ENCODE data around the gene ZNF341. TPM values are rescaled to one million over a fixed set of nuclear protein-coding genes. Genes with fewer than 3 reads are reported as not detected.
A peak's percentile ranks its signal among the peaks of the same experiment; 100 is the strongest.

The ZNF341 gene
- total RNA-seq, 1 donor from 2014 or later: 5.8 TPM

- peak; percentile 27 for DNase-seq (ENCODE audit: low spot score)
These were observed 61.5 kb downstream of the ZNF341 start for GRCh38 chr20:33793011-33793931.

- peak; percentile 84 for DNase-seq (ENCODE audit: low spot score)
These were observed 64.6 kb downstream of the ZNF341 start for GRCh38 chr20:33796263-33796906.

DNA sequence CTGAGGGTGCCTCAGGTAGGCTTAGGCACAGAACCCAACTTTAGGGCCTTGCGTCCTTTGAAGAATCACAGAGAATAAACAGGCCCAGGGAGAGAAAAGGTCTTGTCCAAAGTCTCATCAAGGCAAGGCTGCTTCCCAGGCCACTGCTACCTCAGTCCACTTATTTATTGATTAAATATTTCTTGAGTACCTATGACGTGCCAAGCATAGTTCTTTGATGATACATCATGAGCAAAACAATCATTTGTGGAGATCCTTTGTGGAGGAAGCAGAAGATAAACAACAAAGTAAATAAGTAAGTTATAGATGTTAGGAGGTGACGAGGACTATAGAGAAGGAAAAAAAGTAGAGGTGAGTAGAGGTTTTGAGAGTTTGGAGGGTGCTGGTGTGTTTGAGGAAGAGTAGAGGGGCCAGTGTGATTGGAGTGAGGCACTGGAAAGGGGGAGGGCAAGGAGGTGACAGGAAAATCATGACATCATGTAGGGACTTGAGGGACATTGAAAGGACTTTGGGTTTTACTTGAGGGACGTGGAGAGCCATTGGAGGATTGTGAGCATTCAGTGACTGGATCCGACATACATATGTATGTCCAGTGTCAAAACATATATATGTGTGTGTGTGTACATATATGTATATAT, 65.2 kb downstream of the ZNF341 start:
- peak; percentile 60 for DNase-seq (ENCODE audit: low spot score)

DNA sequence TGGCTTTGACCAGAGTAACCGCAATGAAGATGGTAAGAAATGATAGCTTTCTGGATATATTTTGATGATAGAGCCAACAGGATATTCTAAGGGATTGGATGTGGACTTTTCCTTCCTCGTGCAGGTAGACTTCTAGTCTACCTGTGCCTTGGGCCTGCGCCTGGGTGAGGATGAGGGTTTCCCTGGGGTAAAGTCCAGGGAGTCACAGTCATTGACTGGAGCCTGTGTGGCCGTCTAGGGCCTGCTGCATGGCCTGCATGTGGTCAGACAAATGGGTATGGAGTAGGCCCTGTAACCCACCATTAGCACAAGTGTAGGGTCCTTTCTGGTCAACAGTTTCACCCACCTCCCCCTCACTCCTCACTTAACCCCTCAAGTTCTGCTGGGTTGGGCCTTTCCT, 66.6 kb downstream of the ZNF341 start:
- no peak for DNase-seq (ENCODE audit: low spot score)

DNA sequence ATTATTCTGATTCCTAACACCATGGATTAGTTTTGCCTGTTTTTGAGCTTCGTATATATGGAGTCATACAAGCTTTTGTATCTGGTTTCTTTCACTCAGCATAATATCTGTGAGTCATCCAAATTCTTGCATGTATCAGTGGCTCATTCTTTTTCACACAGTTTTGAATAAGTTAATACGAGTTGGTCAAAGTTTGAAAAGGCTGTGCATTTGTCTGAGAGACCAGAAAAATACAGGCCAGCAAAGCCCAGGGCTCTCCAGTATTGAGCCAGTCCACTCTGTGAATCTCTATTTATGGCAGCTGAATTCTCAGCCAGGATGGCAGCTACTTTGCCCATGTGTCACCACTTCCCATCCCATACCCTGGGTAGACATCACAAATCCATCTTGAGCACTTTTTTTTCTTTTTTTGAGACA, 72.1 kb downstream of the ZNF341 start:
- no peak for DNase-seq (ENCODE audit: low spot score)

- no peak for DNase-seq (ENCODE audit: low spot score)
These were observed 76.6 kb downstream of the ZNF341 start for GRCh38 chr20:33808388-33808787.

DNA sequence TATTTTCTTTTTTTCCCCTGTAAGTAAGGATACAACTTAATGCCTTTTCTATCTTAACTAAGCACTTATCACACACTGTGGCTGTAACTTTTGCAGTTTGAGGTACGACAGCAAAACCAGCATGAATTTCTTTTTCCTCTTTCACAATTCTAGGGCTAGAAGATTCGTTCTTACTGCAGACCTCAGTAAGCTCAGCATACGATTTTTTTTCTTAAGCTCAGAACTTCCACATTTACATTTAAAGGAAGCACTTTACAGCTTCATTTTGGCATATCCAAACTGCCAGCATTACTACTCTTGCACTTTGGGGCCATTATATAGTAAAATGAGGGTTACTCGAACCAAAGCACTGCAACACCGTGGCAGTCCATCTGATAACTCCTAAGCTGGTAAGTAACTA, 78.5 kb downstream of the ZNF341 start:
- no peak for DNase-seq (ENCODE audit: low spot score)

DNA sequence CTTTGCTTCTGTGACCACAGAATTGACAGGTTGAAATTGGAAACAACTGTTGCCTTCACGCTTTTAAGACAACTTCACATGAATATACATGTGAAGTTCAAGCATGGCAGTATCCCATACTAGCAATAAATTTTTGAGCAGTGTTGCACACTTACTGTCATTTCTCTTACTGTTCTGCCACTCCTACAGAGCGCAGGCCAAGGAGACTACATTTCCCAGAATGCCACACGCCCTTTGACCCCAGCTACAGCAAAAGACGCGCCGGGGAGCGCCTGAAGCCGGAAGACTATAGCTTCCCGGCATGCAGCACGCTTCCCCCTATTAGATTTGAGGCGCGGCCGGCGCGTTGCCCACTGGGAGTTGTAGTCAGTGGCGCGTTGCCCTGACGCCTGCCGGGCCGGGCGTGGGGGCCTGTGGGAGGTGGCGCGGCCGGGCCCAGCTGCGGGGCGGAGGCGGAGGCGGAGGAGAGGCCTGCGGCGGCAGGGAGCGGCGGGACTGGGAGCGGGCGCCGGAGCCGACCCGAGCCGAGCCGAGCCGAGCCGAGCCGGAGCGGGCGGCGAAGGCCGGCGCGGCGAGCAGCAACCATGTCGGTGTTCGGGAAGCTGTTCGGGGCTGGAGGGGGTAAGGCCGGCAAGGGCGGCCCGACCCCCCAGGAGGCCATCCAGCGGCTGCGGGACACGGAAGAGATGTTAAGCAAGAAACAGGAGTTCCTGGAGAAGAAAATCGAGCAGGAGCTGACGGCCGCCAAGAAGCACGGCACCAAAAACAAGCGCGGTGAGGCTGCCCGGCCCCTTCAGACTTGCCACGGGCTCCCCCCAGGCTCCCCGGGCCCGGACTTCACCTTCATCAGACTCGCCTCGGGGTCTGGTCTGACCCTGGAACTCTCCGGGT, 79.3 kb downstream of the ZNF341 start, which contains the start of gene CHMP4B:
Gene CHMP4B (plus strand): TSS at position 464 of the 891 bp plus-strand sequence. CDS start 121 bp downstream, at position 585.
- DNase-seq (ENCODE audit: low spot score): peak; percentile 99

DNA sequence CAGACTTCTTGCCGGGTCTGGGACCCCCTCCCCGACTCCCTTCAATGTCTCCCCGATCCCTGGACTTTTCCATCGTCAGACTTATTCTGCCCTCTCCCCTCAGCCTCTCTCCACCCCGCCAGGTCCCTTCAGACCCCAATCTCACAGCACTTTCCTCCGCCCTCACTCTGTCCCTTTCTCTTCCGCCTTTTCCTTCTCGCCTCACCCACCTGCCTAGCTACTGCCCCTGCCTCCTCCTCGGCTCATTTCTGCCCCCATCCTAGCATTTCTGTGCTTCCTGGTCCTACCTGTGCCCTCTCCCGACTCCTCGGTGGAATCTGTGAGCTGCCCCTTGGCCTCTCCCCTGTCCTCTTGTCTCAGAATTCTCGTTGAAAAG, 80.0 kb downstream of the ZNF341 start:
- DNase-seq (ENCODE audit: low spot score): no peak

GRCh38 chr20:33812152-33812849, 80.5 kb downstream of the ZNF341 start:
- DNase-seq (ENCODE audit: low spot score): peak; percentile 56

DNA sequence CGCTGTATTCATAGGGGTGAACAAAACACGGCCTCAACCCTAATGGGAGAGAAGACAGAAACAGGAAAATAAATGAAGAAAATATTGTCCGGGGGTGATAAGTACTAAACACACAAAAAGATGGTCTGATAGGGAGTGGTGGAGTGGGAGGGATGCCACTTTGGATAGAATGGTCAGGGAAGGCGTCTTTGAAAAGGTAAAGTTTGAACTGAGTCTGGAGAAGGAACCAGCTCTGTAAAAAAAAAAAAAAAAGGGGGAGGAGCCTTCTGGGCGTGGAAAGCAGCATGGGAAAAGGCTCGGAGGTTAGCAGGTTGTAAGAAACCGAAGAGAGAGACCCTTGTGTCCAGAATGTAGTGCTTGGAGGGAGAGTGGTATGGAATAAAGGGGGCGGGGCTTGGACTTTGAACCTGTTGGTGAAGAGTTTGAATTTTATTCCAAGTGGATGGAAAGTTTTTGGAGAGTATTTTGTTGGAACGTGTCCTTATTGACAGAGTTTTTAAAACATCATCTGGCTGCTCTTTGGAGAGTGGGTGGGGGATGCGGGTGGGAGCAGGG, 81.2 kb downstream of the ZNF341 start:
- DNase-seq (ENCODE audit: low spot score): no peak

GRCh38 chr20:33814238-33814712, 82.5 kb downstream of the ZNF341 start:
- no peak for DNase-seq (ENCODE audit: low spot score)

GRCh38 chr20:33815671-33816070, 83.9 kb downstream of the ZNF341 start:
- no peak for DNase-seq (ENCODE audit: low spot score)

DNA sequence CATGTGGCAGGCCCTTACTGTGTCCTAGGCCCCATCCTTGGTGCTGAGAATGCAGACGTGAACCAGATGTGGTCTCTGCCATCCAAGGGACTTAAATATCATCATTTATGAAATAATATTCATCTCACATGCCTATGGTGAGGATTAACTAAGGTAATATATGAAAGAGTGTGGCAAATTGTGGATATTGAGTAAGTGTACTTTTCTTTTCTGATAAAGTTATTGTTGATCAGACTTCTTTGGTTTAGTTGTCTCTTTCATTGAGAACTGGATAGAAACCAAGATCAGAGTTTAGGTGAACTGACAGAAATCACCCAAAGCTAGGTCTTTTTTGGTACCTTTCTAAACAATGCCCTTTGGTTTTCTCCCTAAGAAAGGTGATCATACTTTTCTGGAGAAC, 84.4 kb downstream of the ZNF341 start:
- no peak for DNase-seq (ENCODE audit: low spot score)

DNA sequence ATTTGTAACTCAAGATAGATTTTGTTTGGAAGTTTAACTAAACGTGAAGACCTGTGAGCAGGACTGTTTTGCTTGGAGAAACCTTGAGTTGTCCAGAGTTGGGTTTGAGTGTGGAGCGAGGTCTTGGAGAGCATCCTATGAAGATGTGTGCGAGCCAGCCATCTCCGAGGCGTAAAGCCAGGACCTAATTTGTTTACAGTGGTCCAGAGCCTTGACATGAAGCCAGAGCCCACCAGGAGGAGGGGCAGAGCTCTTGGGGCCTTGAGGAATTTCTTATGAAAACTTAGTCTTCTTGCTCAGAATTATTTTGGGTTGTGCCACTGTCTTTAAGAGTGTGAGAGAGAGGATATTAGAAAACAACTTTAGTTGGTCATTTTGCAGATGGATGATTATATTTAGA, 85.6 kb downstream of the ZNF341 start:
- no peak for DNase-seq (ENCODE audit: low spot score)

GRCh38 chr20:33819456-33819855, 87.7 kb downstream of the ZNF341 start:
- no peak for DNase-seq (ENCODE audit: low spot score)

GRCh38 chr20:33820362-33820761, 88.6 kb downstream of the ZNF341 start:
- DNase-seq (ENCODE audit: low spot score): no peak

DNA sequence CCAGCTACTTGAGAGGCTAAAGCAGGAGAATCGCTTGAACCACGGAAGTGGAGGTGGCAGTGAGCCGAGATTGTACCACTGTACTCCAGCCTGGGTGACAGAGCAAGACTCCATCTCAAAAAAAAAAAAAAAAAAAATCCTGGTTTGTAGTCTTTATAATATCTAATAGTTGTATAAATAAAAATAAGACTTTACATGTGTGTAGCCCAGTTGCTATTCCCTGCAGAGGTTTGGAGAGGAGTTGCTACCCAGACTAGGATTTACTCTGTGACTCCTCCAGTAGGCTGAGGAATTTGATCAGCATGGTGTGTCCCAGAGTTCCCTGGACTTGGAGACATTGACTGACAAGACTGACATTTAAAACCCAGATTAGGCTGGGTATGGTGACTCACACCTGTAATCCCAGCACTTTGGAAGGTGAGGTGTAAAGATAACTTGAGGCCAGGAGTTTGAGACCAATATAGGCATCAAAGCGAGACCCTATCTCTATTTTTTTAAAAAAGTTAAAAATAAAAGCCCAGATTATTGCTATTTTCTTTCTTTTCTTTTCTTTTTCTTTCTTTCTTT, 89.6 kb downstream of the ZNF341 start:
- no peak for DNase-seq (ENCODE audit: low spot score)

DNA sequence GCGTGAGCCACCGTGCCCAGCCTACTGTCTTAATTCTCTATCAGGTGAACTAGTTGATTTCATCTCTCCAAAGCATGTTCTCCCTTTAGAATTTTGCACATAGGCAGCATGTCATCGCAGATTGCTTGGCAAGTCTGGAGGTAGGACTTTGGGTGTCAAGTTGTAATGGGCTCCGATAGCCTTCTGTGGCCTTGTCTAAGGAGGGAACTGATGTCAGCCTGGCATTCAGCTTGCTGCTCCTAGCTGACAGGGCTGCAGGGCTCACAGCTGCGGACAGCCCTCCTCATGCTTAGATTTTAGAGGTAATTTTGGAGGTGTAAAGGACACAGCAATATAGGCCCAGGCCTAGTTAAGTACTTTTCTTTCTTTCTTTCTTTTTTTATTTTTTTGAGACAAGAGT, 90.6 kb downstream of the ZNF341 start:
- DNase-seq (ENCODE audit: low spot score): no peak

DNA sequence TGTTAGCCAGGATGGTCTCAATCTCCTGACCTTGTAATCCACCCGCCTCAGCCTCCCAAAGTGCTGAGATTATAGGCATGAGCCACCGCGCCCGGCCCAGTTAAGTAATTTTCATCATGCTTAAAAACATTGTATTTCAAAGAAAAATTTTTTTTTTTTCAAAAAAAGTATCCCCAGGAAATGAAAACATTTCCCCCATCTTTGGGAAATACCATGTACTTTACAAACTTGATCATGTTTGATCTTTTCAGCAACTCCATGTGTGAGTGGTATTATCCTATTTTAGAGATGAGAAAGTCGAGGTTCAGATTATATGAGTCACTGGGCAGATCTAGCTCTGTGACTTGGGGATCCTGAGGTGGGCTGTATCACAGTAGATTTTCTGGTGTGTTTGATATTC, 91.2 kb downstream of the ZNF341 start:
- no peak for DNase-seq (ENCODE audit: low spot score)

Data from mucosa of gallbladder (tissue), 1 donor.